Stomach (tissue), 9 donors: ENCODE data around the gene RYR1. TPM values are rescaled to one million over a fixed set of nuclear protein-coding genes. Genes with fewer than 3 reads are reported as not detected.

Source experiments
- DNase-seq, 2 donors: peaks; one replicate each; pipeline versions ENCODE4 v3.0.0 to v3.0.0-alpha.2; 2013 to 2019
- H3K27ac ChIP-seq, 5 donors: fragments of 200-600 bp in 4 of 5; sonication (generic) in 4 of 5; one replicate each; pipeline ENCODE4 v1.5.1; 2013 to 2019; ENCODE audit warnings: mild to moderate bottlenecking in 1 of 5, moderate library complexity in 1 of 5
- H3K27me3 ChIP-seq, 3 donors: fragments of 200-600 bp; sonication (generic); one replicate each; pipeline ENCODE4 v1.5.1; 2017 to 2019; ENCODE audit warnings: mixed run types in 1 of 3
- H3K36me3 ChIP-seq, 4 donors: fragments of 200-600 bp; sonication (generic); 1 replicate in 3 of 4; 2 replicates in 1 of 4; pipeline ENCODE4 v1.5.1; 2016 to 2019
- H3K4me1 ChIP-seq, 4 donors: fragments of 200-600 bp; sonication (generic); one replicate each; pipeline ENCODE4 v1.5.1; 2016 to 2019
- H3K4me3 ChIP-seq, 4 donors: fragments of 200-600 bp; sonication (generic) in 3 of 4; one replicate each; pipeline ENCODE4 v1.5.1; 2016 to 2019; ENCODE audit warnings: mild to moderate bottlenecking in 1 of 4
- H3K9me3 ChIP-seq, 4 donors: fragments of 200-600 bp; sonication (generic); one replicate each; pipeline ENCODE4 v1.5.1; 2016 to 2019
- CTCF ChIP-seq, 7 experiments: fragments of 450-650 bp in 4 of 7; fragments of 200-600 bp in 3 of 7; sonication (generic) in 3 of 7; IDR thresholded peaks; one replicate each; pipeline ENCODE4 v1.5.1; 2016 to 2019; ENCODE audit warnings: antibody characterized with exemption in 7 of 7, control low read depth in 2 of 7, mild to moderate bottlenecking in 1 of 7
- EP300 ChIP-seq: sonication (generic); formaldehyde crosslinking; IDR thresholded peaks from one replicate; pipeline ENCODE4 v1.6.1; 2017; ENCODE audit warnings: antibody characterized with exemption
- POLR2A ChIP-seq, 4 donors: fragments of 450-650 bp; IDR thresholded peaks; one replicate each; pipeline ENCODE4 v1.6.1; 2016; ENCODE audit warnings: antibody characterized with exemption in 4 of 4, control low read depth in 2 of 4, mild to moderate bottlenecking in 1 of 4, moderate library complexity in 1 of 4
- POLR2AphosphoS5 ChIP-seq, 3 donors: sonication (generic); formaldehyde crosslinking; IDR thresholded peaks; one replicate each; pipeline ENCODE4 v1.6.1; 2016; ENCODE audit warnings: antibody characterized with exemption in 3 of 3
- WGBS, 5 donors: extraction: QIAGEN DNeasy Blood & Tissue Kit in 3 of 5; methylation state at CpG; one replicate each; pipeline versions ENCODE4 v1.1.5 to v1.1.7; 2013 to 2018; 5-methylcytosine and 5-hydroxymethylcytosine counted together
- intact Hi-C: fragments of 100-400 bp; cut with DNase I; formaldehyde crosslinking; loops from one replicate; pipeline ENCODE4 v1.15.1; 2023; ENCODE audit warnings: low total_unique reads
- polyA plus RNA-seq, 3 donors: library from polyadenylated mRNA; stranded (reverse); fragments of 200-250 nt; gene quantifications; one replicate each; pipeline ENCODE4 v1.2.3, GENCODE V29; 2013
- total RNA-seq, 5 donors: library from RNA; depleted of rRNA; stranded (reverse); fragments of >200 nt; gene quantifications; one replicate each; pipeline versions ENCODE4 v1.1.0 to v1.2.3, GENCODE V29; 2014 to 2016
- donor health status: healthy with polysubstance abuse.
- donor health status: Bipolar disorder and iron deficiency.
- donor health status: healthy.

The RYR1 gene
- total and polyA plus RNA-seq, 8 donors: under 0.01 to 10.7 (median 1.2) TPM

GRCh38 chr19:38537071-38537936, 103.8 kb downstream of the RYR1 start:
- no peaks in the 10 kb centered on the region for H3K36me3 ChIP-seq
- H3K9me3 ChIP-seq: peaks cover 10 to 21% (median 18%) of the 10 kb centered on the region in 4 donors
- intact Hi-C loops: no loop called here
- WGBS, 5 donors: 87 to 95% (median 94%) methylated on average over 23 of the region's 23 CpGs
- H3K4me3 ChIP-seq: no peak overlapping the region
- peak overlapping the region in 1 of 5 donors; percentile 59 for H3K27ac ChIP-seq
- H3K4me1 ChIP-seq: peaks cover 6 to 21% (median 14%) of the 10 kb centered on the region in 4 donors
- no peak for DNase-seq
- TF ChIP-seq POLR2A (IDR thresholded peaks at IDR 0.05): no peak
- no peak for TF ChIP-seq POLR2AphosphoS5 (IDR thresholded peaks at IDR 0.05)
- TF ChIP-seq CTCF (IDR thresholded peaks at IDR 0.05): no peak
- TF ChIP-seq EP300: no peak
- H3K27me3 ChIP-seq: no peaks in the 10 kb centered on the region

- TF ChIP-seq POLR2AphosphoS5 (IDR thresholded peaks at IDR 0.05) (no peak), CTCF (IDR thresholded peaks at IDR 0.05) (no peak), POLR2A (IDR thresholded peaks at IDR 0.05) (no peak), EP300 (no peak)
- Histone ChIP-seq H3K27ac (peak overlapping the region in 4 of 5 donors; percentile 11 to 63 (median 50)), H3K36me3 (no peaks in the 10 kb centered on the region), H3K4me3 (no peak overlapping the region), H3K9me3 (peaks cover 10 to 21% (median 18%) of the 10 kb centered on the region in 4 donors), H3K4me1 (peaks cover 6 to 21% (median 14%) of the 10 kb centered on the region in 4 donors), H3K27me3 (no peaks in the 10 kb centered on the region)
- WGBS, 5 donors: 18 to 30% (median 24%) methylated on average over 3 of the region's 3 CpGs
- intact Hi-C loops: no loop called here
- no peak for DNase-seq
Observed at GRCh38 chr19:38538386-38538785, 104.9 kb downstream of the RYR1 start.

DNA sequence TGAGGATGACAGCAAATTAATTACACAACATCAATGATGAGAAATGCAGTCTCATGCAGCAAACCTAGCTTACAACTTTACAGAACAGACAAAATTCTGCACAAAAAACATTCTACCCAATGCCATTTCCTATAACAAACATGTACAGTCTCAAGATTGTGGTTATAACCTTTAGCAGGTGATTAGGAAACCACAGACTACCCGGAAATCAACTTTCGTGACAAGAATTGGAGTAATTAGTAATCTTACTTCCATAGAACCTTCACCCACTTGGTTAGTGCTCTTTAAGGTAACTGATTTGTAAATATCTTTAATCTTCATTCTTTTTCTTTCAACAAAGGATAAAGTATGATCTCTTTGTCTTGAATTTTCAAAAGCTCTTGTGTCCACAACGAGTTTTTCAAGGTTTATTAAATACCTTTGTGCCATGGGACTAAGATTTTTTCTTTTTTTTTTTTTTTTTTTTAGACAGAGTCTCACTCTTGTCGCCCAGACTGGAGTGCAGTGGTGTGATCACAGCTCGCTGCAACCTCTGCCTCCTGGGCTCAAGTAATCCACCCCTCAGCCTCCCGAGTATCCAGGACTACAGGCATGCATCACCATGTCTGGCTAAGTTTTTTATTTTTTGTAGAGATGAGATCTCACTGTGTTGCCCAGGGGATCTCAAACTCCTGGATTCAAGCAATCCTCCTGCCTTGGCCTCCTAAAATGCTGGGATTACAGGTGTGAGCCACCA, 105.5 kb downstream of the RYR1 start:
- H3K36me3 ChIP-seq: no peaks in the 10 kb centered on the region
- H3K9me3 ChIP-seq: peaks cover 10 to 21% (median 18%) of the 10 kb centered on the region in 4 donors
- peak in 1 of 2 donors; percentile 66 for DNase-seq
- intact Hi-C loops: no loop called here
- WGBS, 5 donors: 19 to 37% (median 23%) methylated on average over 6 of the region's 6 CpGs
- peaks cover 6 to 24% (median 19%) of the 10 kb centered on the region in 4 donors for H3K4me1 ChIP-seq
- TF ChIP-seq EP300: no peak
- TF ChIP-seq POLR2AphosphoS5 (IDR thresholded peaks at IDR 0.05): peak in 1 of 3 donors; percentile 40
- peak overlapping the region in 4 of 5 donors; percentile 10 to 63 (median 50) for H3K27ac ChIP-seq
- H3K4me3 ChIP-seq: no peak overlapping the region
- no peaks in the 10 kb centered on the region for H3K27me3 ChIP-seq

DNA sequence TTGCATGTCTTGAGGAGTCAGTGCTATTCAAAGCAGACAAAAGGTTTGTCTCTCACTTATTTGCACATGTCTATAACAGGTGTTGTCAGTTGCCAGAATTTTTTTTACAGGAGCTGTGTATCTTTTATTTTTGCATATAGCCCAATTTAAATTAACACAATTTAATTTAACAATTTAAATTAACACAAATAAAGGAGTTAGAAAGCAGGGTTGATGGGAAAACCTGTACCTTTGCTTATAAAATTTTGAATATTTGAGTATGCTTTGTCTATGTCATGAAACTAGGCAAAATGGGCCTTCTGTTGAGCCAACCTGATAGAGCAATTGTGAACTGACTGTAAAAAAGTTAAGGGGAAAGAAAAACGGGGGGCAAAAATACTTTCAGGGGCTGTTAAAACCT, 106.3 kb downstream of the RYR1 start:
- H3K4me1 ChIP-seq: peaks cover 11 to 31% (median 27%) of the 10 kb centered on the region in 4 donors
- no peak for TF ChIP-seq POLR2A (IDR thresholded peaks at IDR 0.05)
- TF ChIP-seq POLR2AphosphoS5 (IDR thresholded peaks at IDR 0.05): no peak
- no peak for TF ChIP-seq CTCF (IDR thresholded peaks at IDR 0.05)
- TF ChIP-seq EP300: no peak
- DNase-seq: no peak
- intact Hi-C loops: no loop called here
- no peaks in the 10 kb centered on the region for H3K27me3 ChIP-seq
- peak overlapping the region in 2 of 5 donors; percentile 59 to 63 for H3K27ac ChIP-seq
- WGBS, 5 donors: 54 to 68% (median 63%) methylated on average over 1 of the region's 1 CpG
- H3K4me3 ChIP-seq: no peak overlapping the region
- peaks cover 10 to 16% (median 13%) of the 10 kb centered on the region in 4 donors for H3K9me3 ChIP-seq
- H3K36me3 ChIP-seq: no peaks in the 10 kb centered on the region
